ENCODE data around the gene CELSR2.
"Not testable (repeated sequence)": the region's sequence is repeated elsewhere in the genome, so short reads cannot be mapped to it uniquely, and the experiment has no call there.

Gene CELSR2

GRCh38 chr1:109218516-109218915 is 30.8 kb upstream of the CELSR2 start:
- Histone ChIP-seq H3F3A (ENCODE audit: control insufficient read depth, insufficient read depth) (no peaks in the 10 kb centered on the region), H3K36me3 (ENCODE audit: control insufficient read depth, low read length) (peaks cover 54% of the 10 kb centered on the region), H4K20me1 (ENCODE audit: control insufficient read depth, insufficient read depth, low read depth, low read length) (peaks cover 10% of the 10 kb centered on the region; the same call in 1 of the 2 replicates), H3K4me1 (ENCODE audit: control insufficient read depth, low read length) (peaks cover 18% of the 10 kb centered on the region), H3K27ac (ENCODE audit: low read depth, low read length) (no peak overlapping the region), H3K27me3 (ENCODE audit: control insufficient read depth, low read length) (no peaks in the 10 kb centered on the region), H3K79me2 (ENCODE audit: control insufficient read depth, low read length) (peaks cover 95% of the 10 kb centered on the region), H3K4me2 (ENCODE audit: low read length) (no peak overlapping the region), H3K9me2 (replicated peaks; ENCODE audit: control insufficient read depth, low read length) (no peaks in the 10 kb centered on the region), H3K9me3 (ENCODE audit: control insufficient read depth, insufficient read depth, low read length) (no peaks in the 10 kb centered on the region), H3K4me3 (ENCODE audit: low read length) (no peak overlapping the region)
- TF ChIP-seq, protein P1, sequence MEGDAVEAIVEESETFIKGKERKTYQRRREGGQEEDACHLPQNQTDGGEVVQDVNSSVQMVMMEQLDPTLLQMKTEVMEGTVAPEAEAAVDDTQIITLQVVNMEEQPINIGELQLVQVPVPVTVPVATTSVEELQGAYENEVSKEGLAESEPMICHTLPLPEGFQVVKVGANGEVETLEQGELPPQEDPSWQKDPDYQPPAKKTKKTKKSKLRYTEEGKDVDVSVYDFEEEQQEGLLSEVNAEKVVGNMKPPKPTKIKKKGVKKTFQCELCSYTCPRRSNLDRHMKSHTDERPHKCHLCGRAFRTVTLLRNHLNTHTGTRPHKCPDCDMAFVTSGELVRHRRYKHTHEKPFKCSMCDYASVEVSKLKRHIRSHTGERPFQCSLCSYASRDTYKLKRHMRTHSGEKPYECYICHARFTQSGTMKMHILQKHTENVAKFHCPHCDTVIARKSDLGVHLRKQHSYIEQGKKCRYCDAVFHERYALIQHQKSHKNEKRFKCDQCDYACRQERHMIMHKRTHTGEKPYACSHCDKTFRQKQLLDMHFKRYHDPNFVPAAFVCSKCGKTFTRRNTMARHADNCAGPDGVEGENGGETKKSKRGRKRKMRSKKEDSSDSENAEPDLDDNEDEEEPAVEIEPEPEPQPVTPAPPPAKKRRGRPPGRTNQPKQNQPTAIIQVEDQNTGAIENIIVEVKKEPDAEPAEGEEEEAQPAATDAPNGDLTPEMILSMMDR (IDR thresholded peaks at IDR 0.05; ENCODE audit: low read depth, low read length, poor library complexity, severe bottlenecking), result no peak
- TF ChIP-seq EZH2phosphoT487 (IDR thresholded peaks at IDR 0.05; ENCODE audit: borderline replicate concordance, low read length), result no peak

- H3K9me3 ChIP-seq (ENCODE audit: control insufficient read depth, insufficient read depth, low read length); H3K9me2 ChIP-seq (replicated peaks; ENCODE audit: control insufficient read depth, low read length); H3K4me1 ChIP-seq (ENCODE audit: control insufficient read depth, low read length); H3K4me2 ChIP-seq (ENCODE audit: low read length); H3K4me3 ChIP-seq (ENCODE audit: low read length); H4K20me1 ChIP-seq (ENCODE audit: control insufficient read depth, insufficient read depth, low read depth, low read length); H3K27ac ChIP-seq (ENCODE audit: low read depth, low read length); H3F3A ChIP-seq (ENCODE audit: control insufficient read depth, insufficient read depth); H3K27me3 ChIP-seq (ENCODE audit: control insufficient read depth, low read length): not testable (repeated sequence)
- Histone ChIP-seq H3K79me2 (ENCODE audit: control insufficient read depth, low read length) (peaks cover 97% of the 10 kb centered on the region), H3K36me3 (ENCODE audit: control insufficient read depth, low read length) (peaks cover 57% of the 10 kb centered on the region)
Observed at GRCh38 chr1:109221201-109221600, 28.1 kb upstream of the CELSR2 start.

DNA sequence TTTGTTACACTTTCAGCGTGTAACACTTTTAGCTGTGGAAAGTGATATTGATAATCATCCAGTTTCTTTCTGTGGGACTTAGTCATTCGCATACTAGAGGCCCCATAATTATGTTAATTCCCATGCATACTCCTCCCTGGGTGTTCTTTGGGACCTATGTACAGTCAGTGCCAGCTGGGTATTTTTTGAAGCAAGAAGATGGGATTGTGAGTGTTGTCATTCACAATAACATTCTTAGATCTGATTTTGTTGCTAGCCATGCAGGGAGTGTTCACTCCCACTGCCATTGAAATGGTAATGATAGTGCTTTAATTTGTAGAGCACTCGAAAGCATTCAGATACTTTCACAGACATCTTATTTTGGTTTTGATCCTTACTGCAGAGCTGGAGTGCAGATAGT is 24.0 kb upstream of the CELSR2 start:
- Histone ChIP-seq H3K36me3 (ENCODE audit: control insufficient read depth, low read length) (peaks cover 71% of the 10 kb centered on the region), H3K4me2 (ENCODE audit: low read length) (no peak overlapping the region), H3K27me3 (ENCODE audit: control insufficient read depth, low read length) (no peaks in the 10 kb centered on the region), H3K27ac (ENCODE audit: low read depth, low read length) (no peak overlapping the region), H4K20me1 (ENCODE audit: control insufficient read depth, insufficient read depth, low read depth, low read length) (0 out of 2 replicates have a peak, but pooled peaks cover 4% of the 10 kb centered on the region), H3K79me2 (ENCODE audit: control insufficient read depth, low read length) (peaks cover 61% of the 10 kb centered on the region), H3K9me3 (ENCODE audit: control insufficient read depth, insufficient read depth, low read length) (no peaks in the 10 kb centered on the region), H3K4me3 (ENCODE audit: low read length) (no peak overlapping the region), H3K4me1 (ENCODE audit: control insufficient read depth, low read length) (no peaks in the 10 kb centered on the region), H3K9me2 (replicated peaks; ENCODE audit: control insufficient read depth, low read length) (no peaks in the 10 kb centered on the region), H3F3A (ENCODE audit: control insufficient read depth, insufficient read depth) (no peaks in the 10 kb centered on the region)
- TF ChIP-seq, protein P1 (IDR thresholded peaks at IDR 0.05; ENCODE audit: low read depth, low read length, poor library complexity, severe bottlenecking), result no peak
- no peak for TF ChIP-seq EZH2phosphoT487 (IDR thresholded peaks at IDR 0.05; ENCODE audit: borderline replicate concordance, low read length)

- Histone ChIP-seq H3K36me3 (ENCODE audit: control insufficient read depth, low read length) (peaks cover 71% of the 10 kb centered on the region), H3K4me2 (ENCODE audit: low read length) (no peak overlapping the region), H3K27ac (ENCODE audit: low read depth, low read length) (no peak overlapping the region), H3K9me2 (replicated peaks; ENCODE audit: control insufficient read depth, low read length) (no peaks in the 10 kb centered on the region), H3K79me2 (ENCODE audit: control insufficient read depth, low read length) (peaks cover 56% of the 10 kb centered on the region), H3F3A (ENCODE audit: control insufficient read depth, insufficient read depth) (no peaks in the 10 kb centered on the region), H3K4me1 (ENCODE audit: control insufficient read depth, low read length) (no peaks in the 10 kb centered on the region), H3K27me3 (ENCODE audit: control insufficient read depth, low read length) (no peaks in the 10 kb centered on the region), H3K9me3 (ENCODE audit: control insufficient read depth, insufficient read depth, low read length) (no peaks in the 10 kb centered on the region), H4K20me1 (ENCODE audit: control insufficient read depth, insufficient read depth, low read depth, low read length) (0 out of 2 replicates have a peak, but pooled peaks cover 4% of the 10 kb centered on the region), H3K4me3 (ENCODE audit: low read length) (no peak overlapping the region)
- no peak for TF ChIP-seq EZH2phosphoT487 (IDR thresholded peaks at IDR 0.05; ENCODE audit: borderline replicate concordance, low read length)
- TF ChIP-seq, protein P1 (IDR thresholded peaks at IDR 0.05; ENCODE audit: low read depth, low read length, poor library complexity, severe bottlenecking), result no peak
Observed at GRCh38 chr1:109225711-109226445, 23.5 kb upstream of the CELSR2 start.
